Kidney epithelial cell (primary cell): ENCODE results near the gene BARX2. TPM values are rescaled to one million over a fixed set of nuclear protein-coding genes. Genes with fewer than 3 reads are reported as not detected.
A peak's percentile ranks its signal among the peaks of the same experiment; 100 is the strongest.

Experiments used
- DNase-seq: peaks from one replicate; pipeline ENCODE4 v3.0.0-alpha.2; 2010; ENCODE audit warnings: low read depth
- H3K27me3 ChIP-seq: 2 replicates; pipeline ENCODE4 v1.6.0; 2011; ENCODE audit warnings: low read length; ENCODE audit not compliant: control insufficient read depth, insufficient read depth
- H3K36me3 ChIP-seq: 2 replicates; pipeline ENCODE4 v1.5.1; 2011; ENCODE audit warnings: low read length; ENCODE audit not compliant: control insufficient read depth, insufficient read depth
- H3K4me3 ChIP-seq: 2 replicates; pipeline ENCODE4 v1.5.1; 2011; ENCODE audit warnings: low read depth, mild to moderate bottlenecking, control low read depth, low read length
- CTCF ChIP-seq: IDR thresholded peaks from 2 replicates; pipeline ENCODE4 v1.5.1; 2011; ENCODE audit warnings: mild to moderate bottlenecking, moderate library complexity, low read length, control low read depth, inconsistent platforms; ENCODE audit not compliant: insufficient read depth, poor library complexity, severe bottlenecking
- total RNA-seq: library from RNA; depleted of rRNA; stranded (reverse); fragments of >200 nt; gene quantifications from 2 replicates; pipeline ENCODE4 v1.2.3, GENCODE V29; 2015

Gene BARX2
- total RNA-seq, 1 donor from 2014 or later, result not detected

GRCh38 chr11:129359748-129360147, 15.9 kb upstream of the BARX2 start:
- DNase-seq, result no peak
- Histone ChIP-seq H3K36me3 (no peaks in the 10 kb centered on the region), H3K27me3 (no peaks in the 10 kb centered on the region), H3K4me3 (no peak overlapping the region)
- TF ChIP-seq CTCF, result no peak

DNA sequence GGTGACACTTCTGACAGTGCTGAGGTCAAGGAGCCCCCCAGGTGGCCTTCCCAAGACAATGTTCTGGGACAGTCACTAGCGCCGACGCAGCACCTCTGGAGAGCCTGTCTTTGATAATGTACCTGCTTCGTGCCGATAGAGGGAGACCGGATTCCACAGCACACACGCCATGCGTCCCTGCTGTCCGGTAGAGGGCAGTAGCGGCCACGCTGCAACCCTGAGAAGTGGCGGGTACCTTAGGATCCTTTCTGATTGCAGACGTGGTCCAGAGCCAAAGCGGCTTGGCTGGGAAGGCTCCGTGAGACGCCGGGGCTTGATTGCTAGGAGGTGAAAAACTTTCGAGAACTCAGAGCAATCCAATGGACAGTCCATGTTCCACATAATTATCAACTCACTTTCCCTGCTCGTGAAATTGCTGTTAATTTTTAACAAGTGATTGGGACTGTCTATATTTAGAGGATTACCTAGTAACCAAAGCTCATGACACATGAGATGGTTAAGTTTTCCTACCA, 11.4 kb upstream of the BARX2 start:
- Histone ChIP-seq H3K27me3 (peaks cover 4% of the 10 kb centered on the region), H3K4me3 (peak overlapping the region; percentile 2), H3K36me3 (no peaks in the 10 kb centered on the region)
- TF ChIP-seq CTCF, result peak; percentile 100
- DNase-seq, result peak; percentile 50

DNA sequence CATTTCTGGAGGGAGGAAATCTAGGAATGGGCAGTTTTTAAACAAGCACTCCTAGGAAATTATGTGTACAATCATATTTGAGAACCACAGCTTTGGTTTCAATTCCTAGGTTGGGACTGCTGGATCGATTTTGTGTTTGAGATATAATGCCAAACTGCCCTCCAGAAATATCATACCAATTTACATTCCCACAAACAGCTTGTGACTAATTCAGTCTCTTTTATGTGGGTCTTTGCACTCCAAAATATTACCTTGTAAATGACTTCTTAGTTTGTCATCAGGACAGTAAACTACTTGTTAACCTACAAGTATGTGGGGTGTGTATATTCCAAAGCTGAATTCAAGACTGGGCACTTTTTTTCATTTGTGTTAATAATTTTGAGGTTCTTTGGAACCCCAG, 9.8 kb upstream of the BARX2 start:
- TF ChIP-seq CTCF, result no peak
- Histone ChIP-seq H3K4me3 (no peak overlapping the region), H3K27me3 (peaks cover 6% of the 10 kb centered on the region), H3K36me3 (no peaks in the 10 kb centered on the region)
- no peak for DNase-seq

GRCh38 chr11:129366737-129367597, 8.7 kb upstream of the BARX2 start:
- no peak overlapping the region for H3K4me3 ChIP-seq
- no peak for TF ChIP-seq CTCF
- DNase-seq, result no peak
- no peaks in the 10 kb centered on the region for H3K36me3 ChIP-seq
- peaks cover 13% of the 10 kb centered on the region for H3K27me3 ChIP-seq

DNA sequence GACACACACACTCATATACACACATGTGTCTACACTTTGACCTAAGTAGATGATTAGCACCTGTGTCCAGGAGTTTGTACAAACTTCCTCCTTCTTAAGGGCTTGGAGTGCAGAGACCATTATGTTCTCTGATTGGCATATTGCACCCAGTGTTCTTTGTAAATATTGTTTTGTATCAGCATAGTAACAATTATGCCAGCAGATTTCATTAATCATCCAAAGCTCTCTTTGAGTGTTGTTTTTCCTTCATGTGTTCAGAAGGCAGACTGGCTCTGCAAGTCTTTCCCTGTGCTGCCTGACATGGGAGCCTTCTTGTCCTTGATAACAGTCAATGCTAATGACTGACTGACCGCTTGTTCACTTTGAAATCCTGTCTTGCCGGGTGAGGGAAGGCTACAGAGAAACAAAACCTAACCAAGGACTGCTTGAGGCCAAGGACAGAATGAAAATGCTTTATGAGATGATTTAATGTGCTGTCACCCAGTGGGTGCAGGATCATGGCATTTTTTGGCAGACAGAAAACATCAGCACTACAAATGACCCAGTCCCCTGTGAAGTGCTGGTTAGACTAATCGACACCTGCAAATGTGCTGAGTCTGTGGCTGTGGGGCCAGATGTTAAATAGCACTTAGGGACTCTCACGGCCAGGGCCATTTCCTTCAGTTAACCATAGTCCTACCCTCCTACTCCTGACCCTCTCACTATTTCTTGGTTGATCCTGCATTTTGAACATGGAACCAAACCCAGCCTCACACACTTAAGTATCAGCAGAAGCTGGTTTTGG, 6.6 kb upstream of the BARX2 start:
- no peak for DNase-seq

More for the DNA sequence above, 6.6 kb upstream of the BARX2 start:
- Histone ChIP-seq H3K36me3 (no peaks in the 10 kb centered on the region), H3K4me3 (no peak overlapping the region), H3K27me3 (peaks cover 34% of the 10 kb centered on the region)
- TF ChIP-seq CTCF, result no peak
